NCI-H748 (cell line): ENCODE measurements around the gene HRH3.

Source experiments
- DNase-seq: peaks from one replicate; lab custom pipeline; 2025; ENCODE audit not compliant: unreplicated experiment; lab: John Stamatoyannopoulos, UW

HRH3 gene

DNA sequence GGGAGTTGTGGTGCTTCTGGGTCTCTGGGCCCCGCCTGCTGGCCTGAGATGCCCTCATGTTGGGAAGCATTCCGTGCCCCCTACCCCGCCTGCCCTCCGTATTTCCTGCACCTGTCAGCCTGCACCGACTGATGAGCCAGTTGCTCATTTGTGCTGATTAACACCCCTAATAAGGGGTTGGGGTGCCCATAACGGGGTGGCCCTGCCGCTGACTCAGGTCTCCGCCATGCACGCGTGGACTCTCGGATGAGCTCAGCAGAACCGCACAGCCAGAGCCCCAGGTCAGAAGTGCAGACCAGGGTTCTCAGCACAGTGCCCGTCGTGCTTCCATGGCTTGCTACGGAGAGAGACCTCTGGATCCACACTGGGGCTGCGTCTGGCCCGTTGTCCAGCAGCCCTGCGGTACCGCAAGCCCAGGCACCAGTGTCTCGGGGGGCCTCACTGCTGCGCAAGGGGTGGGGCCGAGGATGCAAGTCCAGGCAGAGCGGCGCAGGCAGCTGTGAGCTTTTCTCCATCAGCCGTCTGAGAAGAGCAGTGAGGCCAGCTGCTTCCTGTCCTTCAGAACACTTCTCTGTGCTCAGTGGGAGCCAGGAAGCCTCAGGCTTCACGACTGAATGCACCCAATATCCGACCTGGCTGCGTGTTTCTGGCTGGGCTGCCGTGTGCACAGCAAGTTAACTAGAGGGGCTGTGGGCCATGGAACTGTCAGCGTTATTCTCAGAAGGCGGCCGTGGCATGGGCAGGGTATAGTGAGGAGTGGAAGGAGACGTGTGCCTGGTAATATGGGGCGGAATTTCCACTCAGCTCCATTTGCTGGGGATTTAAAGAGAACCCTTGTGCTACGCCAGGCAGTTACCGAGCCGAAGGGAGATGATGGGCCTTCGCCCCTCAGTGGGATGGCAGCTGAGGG is 18.6 kb downstream of the HRH3 start:
- no peak for DNase-seq

DNA sequence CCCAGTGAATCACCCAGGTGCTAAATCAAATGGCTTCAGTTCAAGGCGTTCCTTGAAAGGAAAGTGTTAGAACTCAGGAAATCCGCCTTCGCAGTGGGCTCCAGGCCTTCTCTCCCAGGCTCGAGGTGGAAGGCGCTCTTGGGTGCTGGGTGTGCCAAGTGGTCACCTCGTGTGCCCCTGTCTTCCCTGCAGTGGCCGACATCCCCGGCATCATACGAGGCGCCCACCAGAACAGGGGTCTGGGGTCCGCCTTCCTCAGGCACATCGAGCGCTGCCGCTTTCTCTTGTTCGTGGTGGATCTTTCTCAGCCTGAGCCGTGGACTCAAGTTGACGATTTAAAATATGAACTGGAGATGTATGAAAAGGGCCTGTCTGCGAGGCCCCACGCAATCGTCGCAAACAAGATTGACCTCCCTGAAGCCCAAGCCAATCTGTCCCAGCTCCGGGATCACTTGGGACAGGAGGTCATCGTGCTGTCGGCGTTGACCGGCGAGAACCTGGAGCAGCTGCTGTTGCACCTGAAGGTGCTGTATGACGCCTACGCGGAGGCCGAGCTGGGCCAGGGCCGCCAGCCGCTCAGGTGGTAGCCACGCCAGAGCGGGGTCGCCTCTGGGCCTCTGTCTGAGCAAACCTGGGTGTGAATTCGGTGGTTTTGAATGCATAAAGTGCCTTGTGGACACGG is 19.4 kb downstream of the HRH3 start:
- DNase-seq: no peak

DNA sequence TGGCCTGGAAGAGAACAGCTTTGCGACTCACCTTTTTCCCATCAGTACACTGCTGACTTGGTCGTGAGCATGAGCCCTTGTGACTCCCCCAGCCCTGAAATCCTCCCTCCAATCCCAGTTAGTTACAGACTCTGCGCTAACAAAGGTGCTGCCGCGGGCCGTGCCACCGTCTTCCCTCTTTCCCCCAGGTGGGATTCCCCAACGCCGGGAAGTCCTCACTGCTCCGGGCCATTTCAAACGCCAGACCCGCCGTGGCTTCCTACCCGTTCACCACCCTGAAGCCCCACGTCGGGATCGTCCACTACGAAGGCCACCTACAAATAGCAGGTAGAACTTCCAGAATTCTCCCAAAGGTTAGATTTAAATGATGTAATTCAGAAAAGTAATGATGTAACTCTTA is 21.1 kb downstream of the HRH3 start:
- DNase-seq: no peak

DNA sequence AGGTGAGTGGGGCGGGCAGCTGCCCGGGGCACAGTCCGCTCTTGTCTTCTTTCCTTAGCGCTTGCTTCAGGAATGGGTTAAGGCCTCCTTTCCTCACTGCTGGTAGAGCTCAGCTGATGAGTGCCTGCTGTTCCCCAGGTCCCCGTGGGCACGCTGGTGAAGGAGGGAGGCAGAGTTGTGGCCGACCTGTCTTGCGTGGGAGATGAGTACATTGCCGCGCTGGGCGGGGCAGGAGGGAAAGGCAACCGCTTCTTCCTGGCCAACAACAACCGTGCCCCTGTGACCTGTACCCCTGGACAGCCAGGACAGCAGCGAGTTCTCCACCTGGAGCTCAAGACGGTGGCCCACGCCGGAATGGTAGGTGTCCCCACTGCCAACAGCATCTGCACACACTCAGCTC is 21.6 kb downstream of the HRH3 start:
- DNase-seq: no peak

DNA sequence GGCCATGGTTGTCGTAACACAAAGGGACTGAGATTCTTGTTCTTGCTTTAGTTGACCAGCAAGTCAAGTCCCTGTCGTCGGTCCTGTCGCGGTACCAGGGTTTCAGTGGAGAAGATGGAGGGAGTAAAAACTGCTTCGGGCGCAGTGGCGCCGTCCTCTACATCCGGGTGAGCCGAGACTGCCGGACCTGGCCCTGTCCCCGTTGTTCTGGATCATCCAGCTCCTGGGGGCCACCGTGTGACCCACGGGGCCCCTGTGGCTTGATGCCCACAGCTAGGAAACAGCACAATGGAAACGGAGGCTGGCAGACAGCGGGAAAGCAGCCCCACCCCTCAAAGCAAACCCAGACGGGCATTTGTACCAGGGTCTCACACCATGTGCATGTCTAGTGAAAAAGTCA is 22.3 kb downstream of the HRH3 start:
- DNase-seq: no peak

DNA sequence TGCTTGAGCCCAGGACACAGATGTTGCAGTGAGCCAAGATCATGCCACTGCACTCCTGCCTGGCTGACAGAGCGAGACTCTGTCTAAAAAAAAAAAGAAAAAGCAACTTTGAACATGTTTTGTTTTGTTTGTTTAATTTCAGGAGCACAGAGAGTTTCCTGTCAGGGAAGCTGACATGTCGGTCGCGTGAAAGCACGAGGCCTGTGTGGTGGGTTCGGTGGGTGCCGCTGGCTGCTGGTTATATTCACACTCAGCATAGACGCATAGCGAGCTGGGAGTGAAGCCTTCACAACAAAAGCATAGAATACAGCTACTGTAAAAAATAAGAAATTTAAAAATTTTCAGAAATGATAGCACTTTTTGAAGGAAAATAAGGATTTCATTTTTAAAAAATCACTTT is 22.8 kb downstream of the HRH3 start:
- DNase-seq: no peak

DNA sequence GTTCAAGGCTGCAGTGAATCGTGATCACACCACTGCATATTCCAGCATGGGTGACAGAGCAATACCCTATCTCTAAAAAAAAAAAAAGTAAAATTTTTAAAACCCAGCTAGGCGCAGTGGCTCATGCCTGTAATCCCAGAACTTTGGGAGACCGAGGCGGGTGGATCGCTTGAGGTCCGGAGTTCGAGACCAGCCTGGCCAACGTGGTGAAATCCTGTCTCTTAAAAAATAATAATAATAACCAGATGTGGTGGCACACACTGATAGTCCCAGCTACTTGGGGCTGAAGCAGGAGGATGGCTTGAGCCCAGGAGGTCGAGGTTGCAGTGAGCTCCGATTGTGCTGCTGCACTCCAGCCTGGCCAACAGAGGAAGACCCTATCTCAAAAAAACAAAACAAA is 23.8 kb downstream of the HRH3 start:
- DNase-seq: no peak

DNA sequence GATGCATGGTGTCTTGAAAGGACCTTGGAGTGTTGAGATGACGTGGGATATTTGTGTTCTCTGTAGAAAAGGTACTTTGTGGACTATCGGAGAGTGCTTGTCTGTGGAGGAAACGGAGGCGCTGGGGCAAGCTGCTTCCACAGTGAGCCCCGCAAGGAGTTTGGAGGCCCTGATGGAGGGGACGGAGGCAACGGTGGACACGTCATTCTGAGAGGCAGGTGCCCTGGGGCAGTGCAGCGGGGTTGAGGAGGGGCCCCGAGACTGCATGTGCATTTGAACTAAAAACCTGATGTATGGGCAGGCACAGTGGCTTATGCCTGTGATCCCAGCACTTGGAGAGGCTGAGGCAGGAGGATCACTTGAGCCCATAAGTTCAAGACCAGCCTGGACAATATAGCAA is 24.3 kb downstream of the HRH3 start:
- DNase-seq: no peak

DNA sequence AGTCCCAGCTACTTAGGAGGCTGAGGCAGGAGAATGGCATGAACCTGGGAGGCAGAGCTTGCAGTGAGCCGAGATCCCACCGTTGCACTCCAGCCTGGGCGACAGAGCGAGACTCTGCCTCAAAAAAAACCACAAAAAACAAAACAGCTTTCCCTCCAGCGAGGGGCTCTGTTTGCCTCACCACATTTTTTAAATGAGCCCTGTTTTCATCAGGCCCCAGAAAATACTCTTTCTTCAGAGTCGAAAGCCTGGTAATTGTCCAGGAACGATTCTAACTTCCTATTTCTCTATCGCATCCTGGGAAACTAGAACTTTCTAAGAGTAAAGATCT is 25.0 kb downstream of the HRH3 start:
- DNase-seq: no peak

DNA sequence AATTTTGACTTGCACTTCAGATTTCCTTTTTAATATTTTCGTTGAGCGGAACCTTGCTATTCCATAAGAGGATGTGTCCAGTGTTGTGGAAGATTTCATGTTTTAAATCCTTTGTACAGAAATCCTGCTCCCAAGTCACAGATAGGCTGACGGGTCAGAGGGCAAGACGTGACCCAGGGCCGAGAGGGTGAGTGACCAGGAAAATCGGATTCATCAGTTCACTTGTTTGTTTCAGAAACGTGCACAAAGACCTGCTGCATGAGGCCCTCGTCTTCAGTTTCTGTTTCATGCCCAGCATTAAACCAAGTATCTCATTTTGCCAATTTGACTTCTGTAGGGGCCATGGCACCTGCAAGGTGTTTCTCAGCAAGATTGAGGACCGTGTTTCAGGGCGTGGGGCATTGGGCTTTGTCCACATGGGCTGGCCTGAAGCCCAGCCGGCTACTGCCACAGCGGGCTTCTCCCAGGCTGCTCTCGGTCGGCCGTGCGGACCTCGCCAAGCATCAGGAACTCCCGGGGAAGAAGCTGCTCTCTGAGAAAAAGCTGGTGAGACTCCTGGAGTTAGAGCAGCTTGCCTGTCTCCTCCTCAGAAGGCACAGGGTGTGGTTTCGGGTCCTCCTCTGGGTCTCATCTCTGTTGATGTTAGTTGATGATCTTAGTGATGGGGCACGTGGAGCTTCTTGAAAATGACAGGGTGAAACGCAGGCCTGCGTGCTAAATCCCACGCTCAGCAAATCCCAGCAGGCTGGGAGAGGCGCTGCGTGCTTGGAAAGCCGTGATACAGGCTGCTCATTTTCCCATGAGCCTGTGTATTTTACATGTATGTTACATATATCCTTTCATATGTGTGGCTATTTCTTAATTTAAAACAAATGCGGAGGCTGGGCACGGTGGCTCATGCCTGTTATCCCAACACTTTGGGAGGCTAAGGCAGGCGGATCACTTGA is 26.7 kb downstream of the HRH3 start:
- no peak for DNase-seq

DNA sequence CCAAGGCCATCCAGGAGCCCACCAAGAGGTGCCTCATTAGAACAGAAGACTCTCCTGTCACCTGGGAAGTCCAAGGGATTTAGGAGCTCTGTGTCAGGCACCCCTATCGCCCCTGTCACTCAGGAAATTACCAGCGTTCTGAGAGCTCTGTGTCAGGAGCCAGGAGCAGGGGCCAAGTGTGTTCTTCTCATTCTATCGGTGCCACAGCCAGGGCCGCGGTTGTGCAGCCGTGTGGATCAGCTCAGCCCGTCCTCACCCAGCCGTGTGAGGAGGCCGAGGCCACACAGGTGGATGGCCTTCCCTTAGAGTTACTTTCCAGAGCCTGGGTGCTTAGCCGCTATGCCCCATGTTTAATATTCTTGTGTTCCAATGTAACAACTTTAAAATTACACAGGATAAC is 27.4 kb downstream of the HRH3 start:
- DNase-seq: no peak

DNA sequence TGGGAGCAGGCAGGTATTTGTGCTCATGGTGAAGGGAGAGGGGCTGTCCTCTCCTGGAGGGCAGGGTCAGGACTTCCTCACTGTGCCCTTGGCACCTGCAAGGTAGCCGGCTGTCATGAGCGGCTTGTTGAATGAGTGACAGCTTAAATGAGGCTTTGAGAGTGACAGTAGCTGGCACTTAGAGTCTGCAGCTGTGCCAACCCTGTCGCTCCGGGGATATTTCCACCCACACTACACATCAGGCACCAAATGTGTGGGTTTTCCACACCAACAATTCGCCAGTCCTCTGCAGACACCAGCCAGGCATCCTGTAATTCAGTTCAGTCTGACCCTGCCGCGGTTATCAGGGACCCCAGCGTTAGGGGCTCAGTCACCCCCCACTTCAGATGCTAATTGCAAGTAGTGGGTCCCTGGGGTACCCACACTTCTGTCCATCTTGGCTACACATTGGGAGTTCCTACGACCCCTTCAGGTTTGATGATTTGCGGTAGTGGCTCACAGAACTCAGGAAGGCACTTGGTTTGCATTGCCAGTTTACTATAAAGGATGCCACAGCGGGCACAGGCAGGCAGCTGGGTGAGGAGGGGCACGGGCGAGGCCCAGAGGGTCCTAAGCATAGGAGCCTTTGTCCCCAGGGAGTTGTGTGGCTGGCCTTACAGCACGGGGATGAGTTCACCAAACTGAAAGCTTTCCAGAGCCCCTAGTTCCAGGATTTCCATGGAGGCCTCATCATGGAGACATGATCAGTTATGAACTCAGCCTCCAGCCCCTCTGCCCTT is 28.1 kb downstream of the HRH3 start:
- DNase-seq: no peak

DNA sequence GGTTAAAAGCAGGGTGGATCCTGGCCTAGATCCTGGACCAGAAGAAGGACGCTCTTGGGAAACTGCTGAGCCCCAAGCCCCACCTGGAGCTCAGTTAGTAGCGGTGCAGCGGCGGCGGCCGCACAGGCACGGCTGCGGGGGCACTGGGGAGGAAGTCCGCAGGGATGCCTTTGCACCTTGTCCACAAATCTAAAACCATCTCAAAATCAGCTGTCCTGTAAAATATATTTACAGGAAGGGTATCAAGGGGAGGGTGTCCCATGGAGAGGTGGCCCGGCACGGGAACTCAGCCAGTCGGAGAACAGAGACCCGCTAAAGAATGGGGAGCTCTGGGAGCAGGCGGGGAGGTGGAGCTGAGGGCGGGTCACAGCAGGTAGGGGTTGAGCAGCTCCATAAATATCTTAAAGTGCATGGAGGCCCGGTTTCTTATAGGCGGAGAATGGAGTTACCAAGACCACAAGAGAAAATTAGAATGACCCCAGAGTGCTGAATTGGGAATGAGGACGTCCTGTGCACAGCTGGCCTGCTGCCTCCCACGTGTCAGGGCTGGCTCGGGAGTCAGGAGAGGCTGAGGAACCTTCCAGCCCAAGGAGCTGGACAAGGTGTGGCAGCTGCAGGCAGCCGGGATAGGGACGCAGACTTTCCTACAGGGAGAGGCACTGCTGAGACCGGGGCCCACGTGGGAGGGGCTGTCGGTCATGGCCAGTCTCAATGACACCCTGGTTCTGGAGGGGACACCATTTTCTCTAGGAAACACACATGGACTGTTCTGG is 29.3 kb downstream of the HRH3 start:
- DNase-seq: no peak

DNA sequence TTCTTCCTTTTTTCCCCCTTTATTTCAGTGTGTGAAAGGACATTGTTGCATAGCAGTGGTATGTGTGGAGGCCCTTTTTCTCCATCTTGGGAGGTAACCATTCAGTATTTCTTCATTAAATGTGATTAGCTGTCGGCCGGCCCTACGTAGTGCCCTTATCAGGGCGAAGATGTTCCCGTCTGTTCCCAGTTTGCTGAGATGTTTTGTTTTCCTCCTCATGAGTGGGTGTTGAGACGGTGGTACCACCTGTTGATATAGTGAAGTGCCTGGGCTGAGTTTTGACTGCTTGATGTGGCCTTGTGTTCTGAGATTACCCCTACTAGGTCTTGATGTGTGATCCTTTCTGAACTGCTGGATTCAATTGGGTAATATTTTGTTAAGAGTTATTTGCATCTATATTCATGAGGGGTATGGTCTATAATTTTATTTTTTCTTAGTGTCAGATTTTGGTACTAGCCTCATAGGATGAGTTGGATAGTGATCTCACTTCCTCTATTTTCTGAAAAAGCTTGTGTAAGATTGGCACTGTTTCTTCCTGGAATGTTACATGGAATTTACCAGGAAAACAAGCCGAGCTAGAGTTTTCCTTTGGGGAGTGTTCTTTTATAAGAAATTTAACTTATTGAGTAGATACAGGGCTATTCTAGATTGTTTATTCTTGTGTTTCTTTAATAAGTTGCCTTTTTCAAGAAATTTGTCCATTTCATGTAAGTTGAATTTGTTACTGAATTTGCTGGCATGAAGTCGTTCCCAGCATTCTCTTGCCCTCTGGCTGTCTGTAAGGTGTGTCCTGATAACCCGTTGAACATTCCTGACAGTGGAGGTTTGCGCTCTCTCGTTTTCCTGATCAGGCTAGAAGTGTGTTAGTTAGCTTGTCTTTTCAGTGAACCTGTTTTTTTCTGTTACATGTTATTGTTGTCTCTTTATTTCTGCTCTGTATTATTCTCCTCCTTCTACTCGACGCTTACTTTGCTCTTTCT is 32.9 kb downstream of the HRH3 start:
- no peak for DNase-seq

DNA sequence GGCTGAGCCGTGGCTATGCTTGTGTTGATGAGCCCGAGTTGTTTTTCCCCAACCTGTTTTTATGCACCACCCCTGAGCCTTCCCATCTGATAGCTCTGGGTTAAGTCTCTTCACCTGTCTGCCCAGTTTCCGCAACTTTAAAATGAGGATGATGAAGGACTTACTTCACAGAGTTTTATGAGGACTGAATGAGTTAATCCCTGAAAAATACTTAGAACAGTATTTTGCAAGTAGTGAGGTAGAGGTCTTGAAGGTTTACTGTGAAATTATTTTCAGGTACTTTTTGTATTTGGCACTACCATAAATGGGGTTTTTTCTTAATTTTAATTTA is 34.0 kb downstream of the HRH3 start:
- no peak for DNase-seq

DNA sequence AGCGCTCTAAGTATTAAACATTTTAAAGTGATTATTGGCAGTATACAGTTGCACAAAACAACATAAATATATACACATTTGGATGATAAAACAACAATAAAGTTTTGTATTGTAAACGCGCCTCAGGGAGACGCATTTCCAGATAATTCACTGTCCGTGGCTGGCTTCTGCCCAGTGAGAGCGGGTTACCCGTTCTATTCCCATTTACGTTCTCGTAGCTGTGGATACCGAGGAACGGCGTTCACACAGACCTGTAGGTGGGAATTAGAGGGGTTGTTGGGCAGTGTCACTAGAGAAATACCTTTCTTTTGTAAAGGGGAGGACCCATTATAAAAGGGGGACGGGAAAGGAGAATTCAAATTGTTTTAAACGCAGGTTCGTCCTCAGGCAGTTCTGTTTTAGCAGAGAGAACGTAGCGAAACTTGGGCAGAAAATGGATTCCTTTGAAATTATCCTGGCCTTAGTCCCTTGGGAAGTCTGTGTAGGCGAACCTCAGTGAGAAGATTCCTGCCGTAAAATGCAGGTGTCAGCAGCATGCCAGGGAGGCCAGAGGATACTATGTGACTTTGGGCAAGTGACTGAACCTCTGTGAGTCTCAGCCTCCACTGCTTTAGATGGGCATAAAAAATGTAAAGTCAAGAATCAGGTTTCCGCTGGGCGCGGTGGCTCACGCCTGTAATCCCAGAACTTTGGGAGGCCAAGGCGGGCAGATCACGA is 36.5 kb downstream of the HRH3 start:
- peak; percentile 5 for DNase-seq

DNA sequence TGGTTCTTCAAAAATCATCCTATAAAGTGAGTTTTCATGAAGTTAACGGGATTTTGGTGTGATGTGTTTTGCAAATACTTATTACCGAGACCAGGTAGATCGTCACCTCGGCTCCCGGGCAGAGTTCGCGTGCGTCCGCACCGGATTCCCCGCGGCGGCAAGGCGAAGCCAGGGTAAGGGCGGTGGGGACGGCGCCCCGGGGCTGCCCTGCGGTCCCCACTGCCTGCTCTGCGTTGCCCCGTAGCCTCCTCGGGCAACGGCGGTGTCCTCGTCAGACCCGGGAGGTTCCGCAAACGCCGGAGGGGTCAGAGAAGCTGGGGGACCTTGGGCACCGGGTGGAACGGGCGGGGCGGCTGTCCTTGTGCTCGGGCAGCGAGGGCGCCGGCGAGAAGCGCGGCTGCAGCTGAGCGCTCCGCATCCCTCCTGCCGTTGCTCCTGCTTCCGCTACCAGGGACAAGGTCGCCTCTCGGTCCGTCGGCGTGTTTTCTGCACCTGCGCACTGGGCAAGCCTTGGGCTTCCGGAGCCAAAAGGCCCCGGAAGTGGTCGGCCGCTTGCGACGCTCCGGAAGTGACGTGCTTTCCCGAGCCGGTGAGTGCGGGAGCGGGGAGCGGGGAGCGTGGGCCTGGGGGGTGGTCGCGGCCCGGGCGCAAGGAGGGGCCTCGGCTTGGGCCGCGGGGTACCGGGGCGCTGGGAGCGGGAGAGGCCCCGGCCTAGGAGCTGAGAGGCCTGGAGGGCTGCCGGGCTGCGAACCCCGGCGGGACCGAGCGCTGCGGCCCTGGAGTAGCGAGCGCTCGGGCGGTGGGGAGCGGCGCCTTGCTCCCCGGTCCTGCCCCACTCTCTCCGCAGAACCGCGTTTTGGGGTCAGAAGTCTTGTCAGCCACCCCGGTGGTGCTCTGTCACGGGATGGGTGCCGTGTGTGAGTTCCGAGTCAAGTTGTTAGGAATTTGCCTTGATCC is 37.3 kb downstream of the HRH3 start, which contains the start of gene MTG2:
MTG2 (plus strand) TSS at position 560 of the 957 bp plus-strand sequence. CDS start 10,393 bp downstream, outside the sequence.
- DNase-seq: peak; percentile 93
